Naive B cell (primary cell): Measurements from ENCODE around the gene BCL11A. TPM values are rescaled to one million over a fixed set of nuclear protein-coding genes. Genes with fewer than 3 reads are reported as not detected.

Experiments
- ATAC-seq, 2 donors: fragments of 150-1000 bp; cut with Tn5 transposase; 2 replicates each; pipeline ENCODE4 v1.10.0; 2021; ENCODE audit warnings: low read depth in 2 of 2, mild to moderate bottlenecking in 2 of 2, moderate library complexity in 2 of 2
- DNase-seq: peaks from one replicate; pipeline ENCODE4 v3.0.0; 2022
- H3K27ac Mint-ChIP-seq, 6 donors: one replicate each; pipeline ENCODE4 v1.8.0; 2020 to 2022; ENCODE audit warnings: mild to moderate bottlenecking in 6 of 6, mixed read lengths in 6 of 6, moderate library complexity in 5 of 6, inconsistent platforms in 2 of 6
- H3K27me3 Mint-ChIP-seq, 3 donors: one replicate each; pipeline ENCODE4 v1.8.0; 2021 to 2022; ENCODE audit warnings: mixed read lengths in 3 of 3, mild to moderate bottlenecking in 1 of 3
- H3K36me3 Mint-ChIP-seq, 2 donors: one replicate each; pipeline ENCODE4 v1.8.0; 2020 to 2022; ENCODE audit warnings: mixed read lengths in 2 of 2, inconsistent platforms in 1 of 2, mild to moderate bottlenecking in 1 of 2
- H3K4me1 Mint-ChIP-seq, 3 donors: one replicate each; pipeline ENCODE4 v1.8.0; 2020 to 2022; ENCODE audit warnings: mixed read lengths in 3 of 3, inconsistent platforms in 1 of 3, mild to moderate bottlenecking in 1 of 3, moderate library complexity in 1 of 3
- H3K4me3 Mint-ChIP-seq, 8 donors: one replicate each; pipeline ENCODE4 v1.8.0; 2020 to 2022; ENCODE audit warnings: mild to moderate bottlenecking in 8 of 8, mixed read lengths in 8 of 8, moderate library complexity in 8 of 8, inconsistent platforms in 2 of 8
- H3K9me3 Mint-ChIP-seq, 7 donors: one replicate each; pipeline ENCODE4 v1.8.0; 2020 to 2022; ENCODE audit warnings: mixed read lengths in 7 of 7, mild to moderate bottlenecking in 5 of 7, inconsistent platforms in 2 of 7, moderate library complexity in 1 of 7
- polyA plus RNA-seq, 6 donors: library from polyadenylated mRNA; unstranded; fragments of 300-500 nt; fragmentation: Illumina TruSeq; gene quantifications; one replicate each; pipeline ENCODE4 v1.2.3, GENCODE V29; 2021; ENCODE audit warnings: low read depth in 6 of 6

Gene BCL11A
- polyA plus RNA-seq, 6 donors from 2014 or later: 152 to 246 (median 192) TPM

DNA sequence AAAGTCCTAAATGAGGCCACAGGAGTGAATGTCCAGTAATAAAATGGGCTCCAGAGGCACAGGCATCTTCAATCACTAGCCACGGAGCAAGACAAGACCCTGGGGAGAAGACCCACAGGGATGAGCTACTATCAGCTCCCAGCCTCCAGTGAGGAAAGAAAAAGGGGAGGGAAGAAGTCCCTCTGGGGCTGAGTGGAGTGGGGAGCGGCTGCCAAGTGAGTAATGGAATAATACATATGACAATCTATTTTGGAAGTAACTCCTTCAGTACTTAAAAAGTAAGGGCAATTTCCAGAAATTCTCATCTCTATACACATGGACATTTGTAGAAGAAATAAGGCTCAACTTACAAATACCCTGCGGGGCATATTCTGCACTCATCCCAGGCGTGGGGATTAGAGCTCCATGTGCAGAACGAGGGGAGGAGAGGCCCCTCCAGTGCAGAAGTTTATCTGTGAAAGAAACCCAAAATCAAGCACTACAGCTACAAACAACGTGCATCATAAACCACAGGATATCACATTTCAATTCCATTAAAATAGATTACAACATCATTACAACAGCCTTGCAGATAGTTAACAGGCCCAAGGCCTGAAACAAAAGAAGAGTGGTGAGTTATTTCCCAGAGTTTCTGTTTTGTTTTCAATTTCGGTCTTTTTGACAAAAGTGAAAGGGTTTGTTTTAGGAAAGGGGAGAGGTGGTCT lies 84.9 kb downstream of the BCL11A start:
- peaks cover 63 to 90% (median 82%) of the 10 kb centered on the region in 3 donors for H3K4me1 Mint-ChIP-seq
- H3K27ac Mint-ChIP-seq: peak overlapping the region; percentile 62 to 92 (median 82)
- H3K27me3 Mint-ChIP-seq: no peaks in the 10 kb centered on the region
- H3K4me3 Mint-ChIP-seq: peak overlapping the region in 7 of 8 donors; percentile 7 to 75 (median 34)
- DNase-seq (no peak), ATAC-seq (peak in 1 of 2 donors; percentile 57)
- H3K36me3 Mint-ChIP-seq: peaks cover 30 to 35% of the 10 kb centered on the region in 2 donors
- H3K9me3 Mint-ChIP-seq: peaks cover 0 to 5% (median 0%) of the 10 kb centered on the region in 7 donors

DNA sequence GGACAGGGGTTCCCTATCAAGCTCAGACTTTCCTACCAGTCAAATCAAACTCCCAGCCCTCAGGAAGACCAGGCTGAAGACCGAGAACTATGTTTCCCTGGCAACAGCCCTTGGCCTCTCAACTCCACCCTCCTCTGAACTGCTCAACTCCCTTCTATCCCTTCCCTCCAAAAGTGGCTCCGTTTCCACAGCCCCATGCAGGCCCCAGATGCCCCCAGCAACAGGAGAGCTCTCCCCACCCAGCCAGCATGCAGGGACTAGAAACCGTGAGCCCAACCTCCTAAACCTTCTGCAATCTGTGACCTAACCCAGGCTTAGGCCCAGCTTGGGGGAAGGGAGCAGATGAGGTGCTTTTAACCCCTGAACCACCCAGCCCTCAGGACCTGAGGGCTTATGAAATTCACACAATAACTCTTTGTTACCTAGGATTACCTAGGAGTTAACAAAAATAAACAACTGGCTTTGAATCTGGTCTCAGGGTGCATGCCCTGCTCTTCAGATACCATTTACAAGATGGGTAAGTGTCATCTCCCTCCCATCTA lies 87.2 kb downstream of the BCL11A start:
- no peaks in the 10 kb centered on the region for H3K27me3 Mint-ChIP-seq
- peaks cover 0 to 7% (median 0%) of the 10 kb centered on the region in 7 donors for H3K9me3 Mint-ChIP-seq
- no peak for DNase-seq
- peaks cover 42 to 50% of the 10 kb centered on the region in 2 donors for H3K36me3 Mint-ChIP-seq
- ATAC-seq: no peak
- H3K27ac Mint-ChIP-seq: peak overlapping the region; percentile 79 to 97 (median 91)
- H3K4me1 Mint-ChIP-seq: peaks cover 55 to 84% (median 77%) of the 10 kb centered on the region in 3 donors
- peak overlapping the region in 5 of 8 donors; percentile 19 to 65 (median 47) for H3K4me3 Mint-ChIP-seq

GRCh38 chr2:60465736-60466135 lies 87.7 kb downstream of the BCL11A start:
- H3K4me1 Mint-ChIP-seq: peaks cover 50 to 79% (median 72%) of the 10 kb centered on the region in 3 donors
- no peaks in the 10 kb centered on the region for H3K27me3 Mint-ChIP-seq
- H3K9me3 Mint-ChIP-seq: peaks cover 0 to 7% (median 0%) of the 10 kb centered on the region in 7 donors
- ATAC-seq (no peak), DNase-seq (no peak)
- H3K27ac Mint-ChIP-seq: peak overlapping the region; percentile 79 to 97 (median 90)
- peak overlapping the region in 3 of 8 donors; percentile 42 to 47 (median 47) for H3K4me3 Mint-ChIP-seq
- peaks cover 43 to 53% of the 10 kb centered on the region in 2 donors for H3K36me3 Mint-ChIP-seq

GRCh38 chr2:60463249-60463648 lies 90.2 kb downstream of the BCL11A start:
- H3K4me3 Mint-ChIP-seq: peak overlapping the region in 2 of 8 donors; percentile 32 to 41
- DNase-seq (no peak), ATAC-seq (peak in 1 of 2 donors; percentile 35)
- H3K9me3 Mint-ChIP-seq: peaks cover 0 to 4% (median 0%) of the 10 kb centered on the region in 7 donors
- H3K4me1 Mint-ChIP-seq: peaks cover 36 to 67% (median 54%) of the 10 kb centered on the region in 3 donors
- no peaks in the 10 kb centered on the region for H3K27me3 Mint-ChIP-seq
- peak overlapping the region; percentile 47 to 92 (median 84) for H3K27ac Mint-ChIP-seq
- H3K36me3 Mint-ChIP-seq: peaks cover 39 to 42% of the 10 kb centered on the region in 2 donors

DNA sequence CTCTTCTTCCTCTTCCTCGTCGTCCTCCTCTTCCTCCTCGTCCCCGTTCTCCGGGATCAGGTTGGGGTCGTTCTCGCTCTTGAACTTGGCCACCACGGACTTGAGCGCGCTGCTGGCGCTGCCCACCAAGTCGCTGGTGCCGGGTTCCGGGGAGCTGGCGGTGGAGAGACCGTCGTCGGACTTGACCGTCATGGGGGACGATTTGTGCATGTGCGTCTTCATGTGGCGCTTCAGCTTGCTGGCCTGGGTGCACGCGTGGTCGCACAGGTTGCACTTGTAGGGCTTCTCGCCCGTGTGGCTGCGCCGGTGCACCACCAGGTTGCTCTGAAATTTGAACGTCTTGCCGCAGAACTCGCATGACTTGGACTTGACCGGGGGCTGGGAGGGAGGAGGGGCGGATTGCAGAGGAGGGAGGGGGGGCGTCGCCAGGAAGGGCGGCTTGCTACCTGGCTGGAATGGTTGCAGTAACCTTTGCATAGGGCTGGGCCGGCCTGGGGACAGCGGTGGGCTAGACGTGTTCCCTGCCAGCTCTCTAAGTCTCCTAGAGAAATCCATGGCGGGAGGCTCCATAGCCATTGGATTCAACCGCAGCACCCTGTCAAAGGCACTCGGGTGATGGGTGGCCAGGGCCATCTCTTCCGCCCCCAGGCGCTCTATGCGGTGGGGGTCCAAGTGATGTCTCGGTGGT lies 91.9 kb downstream of the BCL11A start:
- ATAC-seq (no peak), DNase-seq (no peak)
- Mint-ChIP-seq H3K9me3 (peaks cover 0 to 3% (median 0%) of the 10 kb centered on the region in 7 donors), H3K36me3 (peaks cover 34 to 39% of the 10 kb centered on the region in 2 donors), H3K4me1 (peaks cover 33 to 62% (median 54%) of the 10 kb centered on the region in 3 donors), H3K27me3 (no peaks in the 10 kb centered on the region), H3K27ac (peak overlapping the region in 5 of 6 donors; percentile 70 to 95 (median 88)), H3K4me3 (peak overlapping the region in 3 of 8 donors; percentile 35 to 61 (median 40))

GRCh38 chr2:60460577-60461420 lies 92.7 kb downstream of the BCL11A start:
- peaks cover 30 to 60% (median 50%) of the 10 kb centered on the region in 3 donors for H3K4me1 Mint-ChIP-seq
- peak overlapping the region in 1 of 8 donors; percentile 61 for H3K4me3 Mint-ChIP-seq
- ATAC-seq (no peak), DNase-seq (no peak)
- H3K9me3 Mint-ChIP-seq: peaks cover 0 to 3% (median 0%) of the 10 kb centered on the region in 7 donors
- H3K27ac Mint-ChIP-seq: peak overlapping the region in 5 of 6 donors; percentile 44 to 92 (median 79)
- no peaks in the 10 kb centered on the region for H3K27me3 Mint-ChIP-seq
- H3K36me3 Mint-ChIP-seq: peaks cover 27 to 34% of the 10 kb centered on the region in 2 donors

- H3K27me3 Mint-ChIP-seq: no peaks in the 10 kb centered on the region
- H3K4me1 Mint-ChIP-seq: peaks cover 24 to 56% (median 50%) of the 10 kb centered on the region in 3 donors
- DNase-seq (no peak), ATAC-seq (no peak)
- H3K36me3 Mint-ChIP-seq: peaks cover 27 to 34% of the 10 kb centered on the region in 2 donors
- peak overlapping the region; percentile 53 to 92 (median 80) for H3K27ac Mint-ChIP-seq
- peaks cover 0 to 3% (median 0%) of the 10 kb centered on the region in 7 donors for H3K9me3 Mint-ChIP-seq
- peak overlapping the region in 2 of 8 donors; percentile 30 to 59 for H3K4me3 Mint-ChIP-seq
Observed at GRCh38 chr2:60459851-60460250, 93.6 kb downstream of the BCL11A start.

GRCh38 chr2:60456115-60456770 lies 97.2 kb downstream of the BCL11A start:
- Mint-ChIP-seq H3K4me1 (peaks cover 29 to 62% (median 39%) of the 10 kb centered on the region in 3 donors), H3K27me3 (no peaks in the 10 kb centered on the region), H3K9me3 (peaks cover 0 to under 1% (median 0%) of the 10 kb centered on the region in 7 donors), H3K4me3 (peak overlapping the region in 1 of 8 donors; percentile 26), H3K36me3 (peaks cover 16 to 19% of the 10 kb centered on the region in 2 donors), H3K27ac (peak overlapping the region; percentile 70 to 94 (median 84))
- DNase-seq: no peak
- no peak for ATAC-seq

GRCh38 chr2:60453872-60454271 lies 99.6 kb downstream of the BCL11A start:
- no peaks in the 10 kb centered on the region for H3K9me3 Mint-ChIP-seq
- H3K36me3 Mint-ChIP-seq: peaks cover 6 to 8% of the 10 kb centered on the region in 2 donors
- H3K27me3 Mint-ChIP-seq: no peaks in the 10 kb centered on the region
- peak overlapping the region; percentile 74 to 94 (median 90) for H3K27ac Mint-ChIP-seq
- no peak for DNase-seq
- H3K4me3 Mint-ChIP-seq: peak overlapping the region in 1 of 8 donors; percentile 35
- H3K4me1 Mint-ChIP-seq: peaks cover 33 to 70% (median 52%) of the 10 kb centered on the region in 3 donors
- ATAC-seq: no peak

GRCh38 chr2:60453301-60453700 lies 100.2 kb downstream of the BCL11A start:
- H3K4me3 Mint-ChIP-seq: no peak overlapping the region
- H3K9me3 Mint-ChIP-seq: no peaks in the 10 kb centered on the region
- DNase-seq: no peak
- H3K4me1 Mint-ChIP-seq: peaks cover 38 to 75% (median 58%) of the 10 kb centered on the region in 3 donors
- H3K36me3 Mint-ChIP-seq: peaks cover 6 to 8% of the 10 kb centered on the region in 2 donors
- ATAC-seq: no peak
- peak overlapping the region in 5 of 6 donors; percentile 33 to 94 (median 87) for H3K27ac Mint-ChIP-seq
- no peaks in the 10 kb centered on the region for H3K27me3 Mint-ChIP-seq

DNA sequence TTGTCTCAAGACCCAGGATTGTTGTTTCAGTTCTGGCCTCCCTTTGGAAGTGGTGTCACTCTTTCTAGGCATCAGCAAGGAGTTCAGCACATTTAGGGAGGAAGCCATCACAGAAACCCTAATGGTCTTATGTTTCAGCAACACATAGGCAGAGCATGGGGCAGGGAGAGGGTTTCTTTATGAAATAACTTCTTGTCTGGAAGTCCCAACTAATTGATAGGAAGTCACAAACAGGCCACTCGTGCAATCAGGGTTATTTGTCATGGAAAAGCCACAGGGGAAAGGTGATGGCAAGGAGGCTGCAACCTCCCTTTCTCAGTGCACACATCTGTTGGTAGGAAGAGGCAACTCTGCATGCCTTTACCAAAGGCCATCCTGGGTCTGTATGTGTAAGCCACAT lies 103.0 kb downstream of the BCL11A start:
- no peaks in the 10 kb centered on the region for H3K27me3 Mint-ChIP-seq
- peak overlapping the region; percentile 82 to 94 (median 92) for H3K27ac Mint-ChIP-seq
- no peak for ATAC-seq
- DNase-seq: no peak
- H3K36me3 Mint-ChIP-seq: peaks cover 6 to 8% of the 10 kb centered on the region in 2 donors
- peak overlapping the region in 3 of 8 donors; percentile 0 to 38 (median 24) for H3K4me3 Mint-ChIP-seq
- H3K9me3 Mint-ChIP-seq: peaks cover 0 to 2% (median 0%) of the 10 kb centered on the region in 7 donors
- H3K4me1 Mint-ChIP-seq: peaks cover 50 to 90% (median 70%) of the 10 kb centered on the region in 3 donors

GRCh38 chr2:60447943-60448342 lies 105.5 kb downstream of the BCL11A start:
- DNase-seq (no peak), ATAC-seq (no peak)
- no peaks in the 10 kb centered on the region for H3K36me3 Mint-ChIP-seq
- H3K27ac Mint-ChIP-seq: peak overlapping the region; percentile 94 to 98 (median 98)
- no peaks in the 10 kb centered on the region for H3K27me3 Mint-ChIP-seq
- peaks cover 59 to 94% (median 82%) of the 10 kb centered on the region in 3 donors for H3K4me1 Mint-ChIP-seq
- H3K9me3 Mint-ChIP-seq: peaks cover 0 to 6% (median 0%) of the 10 kb centered on the region in 7 donors
- peak overlapping the region in 5 of 8 donors; percentile 47 to 85 (median 63) for H3K4me3 Mint-ChIP-seq
